GM23248 (cell line): ENCODE results near the gene PARVA.

ENCODE experiments used
- EZH2 ChIP-seq: fragments of 200-600 bp; sonication (generic); IDR thresholded peaks from 2 replicates; pipeline ENCODE4 v1.6.1; 2018; ENCODE audit warnings: antibody characterized with exemption, mild to moderate bottlenecking; ENCODE audit not compliant: insufficient read depth, poor library complexity, severe bottlenecking
- EZH2phosphoT487 ChIP-seq: fragments of 200-600 bp; sonication (generic); IDR thresholded peaks from 2 replicates; pipeline ENCODE4 v1.6.1; 2018; ENCODE audit warnings: antibody characterized with exemption, moderate library complexity, mild to moderate bottlenecking, low read depth; ENCODE audit not compliant: insufficient read depth

- TF ChIP-seq EZH2 (no peak), EZH2phosphoT487 (no peak)
These were observed 157.2 kb downstream of the PARVA start for GRCh38 chr11:12534549-12534948.
